ENCODE results near the gene CLASRP.

DNA sequence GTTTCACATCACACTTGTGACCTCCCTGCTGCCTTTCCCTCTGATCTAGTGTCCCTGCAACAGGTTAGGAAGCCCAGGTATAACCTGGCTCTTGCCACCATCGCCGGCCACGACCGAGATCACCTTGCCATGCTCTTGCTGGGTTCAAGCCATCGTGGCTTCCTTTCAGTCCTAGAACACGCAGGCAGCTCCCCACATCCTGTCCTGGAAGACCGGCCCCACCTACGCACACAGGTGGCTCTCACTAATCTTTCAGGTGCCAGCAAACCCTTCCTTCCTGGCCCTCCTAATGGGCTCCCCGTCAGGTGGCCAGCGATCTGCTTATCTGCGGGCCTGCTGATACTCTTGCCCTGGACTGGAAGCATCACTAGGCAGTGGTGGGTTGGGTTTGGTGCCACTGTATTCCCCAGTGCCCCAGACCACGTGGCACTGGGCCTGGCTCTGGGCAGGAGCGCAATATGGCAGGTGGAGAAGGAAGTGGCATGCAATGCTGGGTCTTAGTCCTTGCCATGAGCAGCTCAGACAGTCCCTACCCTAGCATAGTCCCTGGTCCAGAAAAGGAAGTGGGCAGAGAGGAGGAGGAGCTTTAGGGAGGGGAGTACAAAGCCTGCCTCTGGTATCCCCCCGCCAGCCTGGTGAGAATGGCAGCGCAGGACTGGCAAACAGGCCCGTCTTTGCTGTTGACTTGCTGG lies 66.0 kb downstream of the CLASRP start:
- TF ChIP-seq, protein P1, sequence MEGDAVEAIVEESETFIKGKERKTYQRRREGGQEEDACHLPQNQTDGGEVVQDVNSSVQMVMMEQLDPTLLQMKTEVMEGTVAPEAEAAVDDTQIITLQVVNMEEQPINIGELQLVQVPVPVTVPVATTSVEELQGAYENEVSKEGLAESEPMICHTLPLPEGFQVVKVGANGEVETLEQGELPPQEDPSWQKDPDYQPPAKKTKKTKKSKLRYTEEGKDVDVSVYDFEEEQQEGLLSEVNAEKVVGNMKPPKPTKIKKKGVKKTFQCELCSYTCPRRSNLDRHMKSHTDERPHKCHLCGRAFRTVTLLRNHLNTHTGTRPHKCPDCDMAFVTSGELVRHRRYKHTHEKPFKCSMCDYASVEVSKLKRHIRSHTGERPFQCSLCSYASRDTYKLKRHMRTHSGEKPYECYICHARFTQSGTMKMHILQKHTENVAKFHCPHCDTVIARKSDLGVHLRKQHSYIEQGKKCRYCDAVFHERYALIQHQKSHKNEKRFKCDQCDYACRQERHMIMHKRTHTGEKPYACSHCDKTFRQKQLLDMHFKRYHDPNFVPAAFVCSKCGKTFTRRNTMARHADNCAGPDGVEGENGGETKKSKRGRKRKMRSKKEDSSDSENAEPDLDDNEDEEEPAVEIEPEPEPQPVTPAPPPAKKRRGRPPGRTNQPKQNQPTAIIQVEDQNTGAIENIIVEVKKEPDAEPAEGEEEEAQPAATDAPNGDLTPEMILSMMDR (IDR thresholded peaks at IDR 0.05; ENCODE audit: low read depth, low read length, poor library complexity, severe bottlenecking) = no peak
- TF ChIP-seq EZH2phosphoT487 (IDR thresholded peaks at IDR 0.05; ENCODE audit: borderline replicate concordance, low read length) = no peak
